Thoracic aorta (tissue), 2 donors: ENCODE measurements around the gene MAP2K1. TPM values are rescaled to one million over a fixed set of nuclear protein-coding genes. Genes with fewer than 3 reads are reported as not detected.

Source experiments
- ATAC-seq: fragments of 150-250 bp; one replicate; pipeline ENCODE4 v1.8.0; 2017; ENCODE audit warnings: low read depth; ENCODE audit not compliant: insufficient number of reproducible peaks, low FRiP score
- DNase-seq: peaks from one replicate; pipeline ENCODE4 v3.0.0-alpha.2; 2020; ENCODE audit warnings: low spot score
- H3K27ac ChIP-seq, 2 donors: fragments of 200-600 bp; sonication (generic); 1 replicate in 1 of 2; 2 replicates in 1 of 2; pipeline ENCODE4 v1.5.1; 2016; ENCODE audit warnings: mild to moderate bottlenecking in 2 of 2, moderate library complexity in 2 of 2
- H3K27me3 ChIP-seq: fragments of 200-600 bp; sonication (generic); replicated peaks from 2 replicates; pipeline ENCODE4 v1.6.0; 2016; ENCODE audit warnings: mild to moderate bottlenecking; ENCODE audit not compliant: insufficient read depth
- H3K36me3 ChIP-seq: fragments of 200-600 bp; sonication (generic); one replicate; pipeline ENCODE4 v1.5.1; 2016
- H3K4me1 ChIP-seq, 2 donors: fragments of 200-600 bp; sonication (generic); 1 replicate in 1 of 2; 2 replicates in 1 of 2; pipeline versions ENCODE4 v1.5.1 to v1.6.0; 2016; ENCODE audit warnings: low read depth in 2 of 2, mild to moderate bottlenecking in 1 of 2; ENCODE audit not compliant: control insufficient read depth in 1 of 2
- H3K4me3 ChIP-seq: fragments of 200-600 bp; sonication (generic); 2 replicates; pipeline ENCODE4 v1.5.1; 2016; ENCODE audit warnings: mild to moderate bottlenecking
- H3K9me3 ChIP-seq: fragments of 200-600 bp; sonication (generic); 2 replicates; pipeline ENCODE4 v1.5.1; 2016
- CTCF ChIP-seq: fragments of 200-600 bp; sonication (generic); IDR thresholded peaks from one replicate; pipeline ENCODE4 v1.5.1; 2019; ENCODE audit warnings: antibody characterized with exemption
- total RNA-seq, 2 donors: library from RNA; depleted of rRNA; stranded (reverse); fragments of >200 nt; gene quantifications; one replicate each; pipeline versions ENCODE4 v1.1.0 to v1.2.3, GENCODE V29; 2016

The MAP2K1 gene
- total RNA-seq, 2 donors from 2014 or later, result 58.7 to 62.3 TPM

GRCh38 chr15:66429117-66429516 is 42.4 kb downstream of the MAP2K1 start:
- no peak overlapping the region for H3K27ac ChIP-seq
- no peak for TF ChIP-seq CTCF
- H3K27me3 ChIP-seq, result no peaks in the 10 kb centered on the region
- no peak for DNase-seq
- no peak overlapping the region for H3K4me3 ChIP-seq
- H3K9me3 ChIP-seq, result no peaks in the 10 kb centered on the region
- no peak for ATAC-seq
- no peaks in the 10 kb centered on the region for H3K4me1 ChIP-seq
- H3K36me3 ChIP-seq, result no peaks in the 10 kb centered on the region

- H3K27me3 ChIP-seq, result no peaks in the 10 kb centered on the region
- H3K9me3 ChIP-seq, result no peaks in the 10 kb centered on the region
- TF ChIP-seq CTCF, result no peak
- H3K4me1 ChIP-seq, result no peaks in the 10 kb centered on the region
- H3K36me3 ChIP-seq, result no peaks in the 10 kb centered on the region
- no peak overlapping the region for H3K27ac ChIP-seq
- ATAC-seq (no peak), DNase-seq (no peak)
- H3K4me3 ChIP-seq, result no peak overlapping the region
Measured at GRCh38 chr15:66429546-66429945, 42.8 kb downstream of the MAP2K1 start.

- Histone ChIP-seq H3K27me3 (no peaks in the 10 kb centered on the region), H3K36me3 (peaks cover under 1% of the 10 kb centered on the region), H3K27ac (no peak overlapping the region), H3K4me1 (no peaks in the 10 kb centered on the region), H3K4me3 (no peak overlapping the region), H3K9me3 (no peaks in the 10 kb centered on the region)
- ATAC-seq (no peak), DNase-seq (no peak)
- TF ChIP-seq CTCF, result no peak
Measured at GRCh38 chr15:66430627-66431255, 44.0 kb downstream of the MAP2K1 start.

- no peak overlapping the region for H3K4me3 ChIP-seq
- H3K27me3 ChIP-seq, result no peaks in the 10 kb centered on the region
- no peak for DNase-seq
- peaks cover 19% of the 10 kb centered on the region for H3K36me3 ChIP-seq
- no peaks in the 10 kb centered on the region for H3K4me1 ChIP-seq
- no peak overlapping the region for H3K27ac ChIP-seq
- TF ChIP-seq CTCF, result no peak
- no peak for ATAC-seq
- H3K9me3 ChIP-seq, result no peaks in the 10 kb centered on the region
Measured at GRCh38 chr15:66433726-66434125, 47.0 kb downstream of the MAP2K1 start.

GRCh38 chr15:66440501-66440900 is 53.8 kb downstream of the MAP2K1 start:
- no peak for TF ChIP-seq CTCF
- H3K27ac ChIP-seq, result no peak overlapping the region
- no peaks in the 10 kb centered on the region for H3K27me3 ChIP-seq
- no peaks in the 10 kb centered on the region for H3K4me1 ChIP-seq
- no peak overlapping the region for H3K4me3 ChIP-seq
- DNase-seq, result no peak
- H3K36me3 ChIP-seq, result peaks cover 46% of the 10 kb centered on the region
- ATAC-seq, result no peak
- H3K9me3 ChIP-seq, result no peaks in the 10 kb centered on the region
